ENCODE data around the gene SNX15.

- no peak for TF ChIP-seq CTCF (IDR thresholded peaks at IDR 0.05; ENCODE audit: poor library complexity)
- TF ChIP-seq EZH2 (IDR thresholded peaks at IDR 0.05; ENCODE audit: borderline replicate concordance) = no peak
These were observed 31.3 kb downstream of the SNX15 start, which contains the start of gene NAALADL1 for GRCh38 chr11:65058419-65059054.

All from hepatocyte (in vitro differentiated cells).